GM12874 (cell line): ENCODE measurements around the gene ZNF506.

Experiments used
- TF ChIP-seq, protein P1 (sequence below): IDR thresholded peaks from 2 replicates; pipeline ENCODE4 v1.5.1; 2011; ENCODE audit warnings: low read depth, mild to moderate bottlenecking, control low read depth, low read length, moderate library complexity; ENCODE audit not compliant: insufficient read depth

ZNF506 gene

DNA sequence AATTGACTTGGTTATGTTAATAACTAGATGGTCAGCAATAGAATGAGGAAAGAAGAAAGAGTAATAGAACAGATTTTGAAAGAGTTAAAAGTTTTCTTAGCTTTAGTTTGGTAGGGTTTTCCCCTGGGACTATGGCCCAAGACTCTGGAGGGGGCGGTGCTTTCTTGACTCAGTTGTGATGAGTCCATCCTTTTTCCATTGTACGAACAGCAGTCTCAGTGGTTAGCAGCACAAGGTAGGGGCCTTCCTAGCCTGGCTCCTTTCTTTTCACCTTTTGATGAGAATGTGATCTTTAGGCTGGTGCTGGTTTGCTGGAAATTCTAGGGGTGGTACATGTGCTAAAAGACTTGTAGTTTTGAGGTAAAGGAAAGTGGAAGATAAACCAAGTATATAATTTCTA, 38.8 kb downstream of the ZNF506 start:
- TF ChIP-seq, protein P1, sequence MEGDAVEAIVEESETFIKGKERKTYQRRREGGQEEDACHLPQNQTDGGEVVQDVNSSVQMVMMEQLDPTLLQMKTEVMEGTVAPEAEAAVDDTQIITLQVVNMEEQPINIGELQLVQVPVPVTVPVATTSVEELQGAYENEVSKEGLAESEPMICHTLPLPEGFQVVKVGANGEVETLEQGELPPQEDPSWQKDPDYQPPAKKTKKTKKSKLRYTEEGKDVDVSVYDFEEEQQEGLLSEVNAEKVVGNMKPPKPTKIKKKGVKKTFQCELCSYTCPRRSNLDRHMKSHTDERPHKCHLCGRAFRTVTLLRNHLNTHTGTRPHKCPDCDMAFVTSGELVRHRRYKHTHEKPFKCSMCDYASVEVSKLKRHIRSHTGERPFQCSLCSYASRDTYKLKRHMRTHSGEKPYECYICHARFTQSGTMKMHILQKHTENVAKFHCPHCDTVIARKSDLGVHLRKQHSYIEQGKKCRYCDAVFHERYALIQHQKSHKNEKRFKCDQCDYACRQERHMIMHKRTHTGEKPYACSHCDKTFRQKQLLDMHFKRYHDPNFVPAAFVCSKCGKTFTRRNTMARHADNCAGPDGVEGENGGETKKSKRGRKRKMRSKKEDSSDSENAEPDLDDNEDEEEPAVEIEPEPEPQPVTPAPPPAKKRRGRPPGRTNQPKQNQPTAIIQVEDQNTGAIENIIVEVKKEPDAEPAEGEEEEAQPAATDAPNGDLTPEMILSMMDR: no peak

GRCh38 chr19:19778666-19779065, 42.9 kb downstream of the ZNF506 start:
- TF ChIP-seq, protein P1: no peak

DNA sequence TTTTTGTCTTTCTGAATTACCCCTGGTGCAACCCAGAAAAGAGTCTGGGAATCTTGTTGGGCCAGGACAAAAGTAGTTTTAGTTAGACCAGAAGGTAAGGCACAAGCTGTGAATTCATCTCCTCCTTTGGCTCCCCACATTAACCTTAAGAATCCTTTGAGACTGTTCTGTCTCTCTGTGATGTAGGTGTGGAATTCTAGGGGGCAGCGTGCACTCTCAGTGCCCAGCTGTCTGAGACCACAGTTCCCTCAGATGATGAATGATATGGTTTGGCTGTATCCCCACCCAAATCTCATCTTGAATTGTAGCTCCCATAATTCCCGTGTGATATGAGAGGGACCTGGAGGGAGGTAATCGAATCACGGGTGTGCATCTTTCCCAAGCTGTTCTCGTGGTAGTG, 43.9 kb downstream of the ZNF506 start:
- TF ChIP-seq, protein P1: no peak

DNA sequence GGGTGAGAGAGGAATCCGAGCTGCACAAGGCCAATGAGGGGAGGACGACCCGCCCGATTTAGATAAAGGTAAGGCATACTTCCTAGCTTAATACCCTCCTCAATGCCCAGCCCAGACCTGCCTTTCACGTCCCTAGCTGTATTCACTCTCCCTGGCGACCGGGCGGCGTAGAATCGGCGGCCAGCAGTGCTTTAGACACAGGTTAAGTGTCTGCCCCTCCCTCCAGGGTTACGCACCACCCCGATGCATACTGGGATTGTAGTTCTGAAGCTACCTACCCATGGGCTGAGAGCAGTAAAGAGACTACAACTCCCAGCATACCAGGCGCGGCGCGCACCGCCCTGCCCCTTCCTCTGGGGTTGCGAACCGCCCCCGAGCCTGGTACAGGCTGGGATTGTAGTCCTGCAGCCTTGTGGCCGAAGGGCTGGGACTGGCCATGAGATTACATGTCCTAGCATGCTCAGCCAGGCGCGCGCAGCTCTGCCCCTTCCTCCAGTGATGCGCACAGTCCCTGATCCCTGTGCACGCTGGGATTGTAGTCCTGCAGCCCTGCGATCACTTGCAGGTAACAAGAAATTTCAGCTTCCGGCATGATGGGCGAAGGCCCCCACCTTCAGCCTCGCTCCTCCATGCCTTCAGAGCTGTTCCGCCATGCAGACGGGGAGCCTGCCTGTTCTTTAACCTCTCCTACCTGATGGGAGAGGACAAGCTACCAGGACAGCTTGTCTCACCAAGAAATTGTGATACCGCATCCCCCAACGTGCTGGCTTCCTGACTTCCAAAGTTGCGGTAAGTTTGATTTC, 45.1 kb downstream of the ZNF506 start:
- TF ChIP-seq, protein P1: no peak

GRCh38 chr19:19775891-19776205, 45.7 kb downstream of the ZNF506 start:
- TF ChIP-seq, protein P1: no peak

DNA sequence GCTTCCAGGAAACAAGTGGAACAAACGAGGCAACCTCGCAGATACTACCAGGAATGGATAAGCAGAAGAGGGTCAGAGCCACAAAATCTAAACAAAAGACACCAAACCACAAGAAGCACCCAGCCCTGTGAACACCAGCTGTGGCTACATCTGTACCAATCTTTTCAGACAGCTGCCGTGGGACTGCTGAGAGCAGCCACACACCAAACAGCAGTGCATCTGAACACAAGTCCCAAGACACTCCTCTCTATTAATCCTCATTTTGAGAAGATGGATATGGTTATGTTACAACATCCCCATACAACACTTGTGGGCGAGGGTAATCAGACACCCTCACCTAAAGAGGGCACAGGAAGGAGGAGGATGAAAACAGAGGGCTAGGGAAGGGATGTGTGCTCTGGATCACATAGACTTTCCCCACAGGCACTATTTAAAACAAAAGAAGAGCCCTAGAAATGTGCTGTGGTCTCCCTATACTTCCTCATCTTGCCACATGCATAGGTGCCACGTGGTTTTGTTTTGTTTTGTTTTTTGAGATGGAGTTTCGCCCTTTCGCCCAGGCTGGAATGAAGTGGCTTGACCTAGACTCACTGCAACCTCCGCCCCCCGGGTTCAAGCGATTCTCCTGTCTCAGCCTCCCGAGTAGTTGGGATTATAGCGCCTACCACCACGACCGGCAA, 47.1 kb downstream of the ZNF506 start:
- TF ChIP-seq, protein P1: no peak

GRCh38 chr19:19758164-19758563, 63.4 kb downstream of the ZNF506 start:
- TF ChIP-seq, protein P1: no peak
